OCI-LY1 (cell line): ENCODE measurements around the gene GOLPH3.
"Not testable (repeated sequence)": the region's sequence is repeated elsewhere in the genome, so short reads cannot be mapped to it uniquely, and the experiment has no call there.

Experiments used
- H2AFZ ChIP-seq: fragments of 200-600 bp; sonication (generic), shearing (Covaris generic); 2 replicates; pipeline ENCODE4 v1.6.0; 2014; ENCODE audit warnings: antibody characterized with exemption, mild to moderate bottlenecking, low read length
- H3F3A ChIP-seq: fragments of 200-600 bp; sonication (generic), shearing (Covaris generic); 2 replicates; pipeline ENCODE4 v1.6.0; 2014; ENCODE audit warnings: mild to moderate bottlenecking, antibody characterized with exemption, low read length, moderate library complexity; ENCODE audit not compliant: insufficient read depth
- H3K27ac ChIP-seq: fragments of 200-600 bp; sonication (generic); 2 replicates; pipeline ENCODE4 v1.5.1; 2014; ENCODE audit warnings: low read length, mixed run types, mild to moderate bottlenecking, low read depth; ENCODE audit not compliant: poor library complexity, severe bottlenecking
- H3K27me3 ChIP-seq: fragments of 200-600 bp; sonication (generic); 2 replicates; pipeline ENCODE4 v1.6.0; 2014; ENCODE audit warnings: antibody characterized with exemption, mild to moderate bottlenecking, low read length, moderate library complexity; ENCODE audit not compliant: insufficient read depth
- H3K36me3 ChIP-seq: fragments of 200-600 bp; sonication (generic); 2 replicates; pipeline ENCODE4 v1.6.1; 2014; ENCODE audit warnings: mild to moderate bottlenecking, antibody characterized with exemption, low read length, moderate library complexity, mixed read lengths; ENCODE audit not compliant: insufficient read depth
- H3K4me1 ChIP-seq: fragments of 200-600 bp; sonication (generic); 2 replicates; pipeline ENCODE4 v1.5.1; 2014; ENCODE audit warnings: mild to moderate bottlenecking, low read length, moderate library complexity; ENCODE audit not compliant: insufficient read depth, severe bottlenecking
- H3K4me2 ChIP-seq: fragments of 200-600 bp; sonication (generic), shearing (Covaris generic); 2 replicates; pipeline ENCODE4 v1.6.1; 2014; ENCODE audit warnings: low read length
- H3K4me3 ChIP-seq: fragments of 200-600 bp; sonication (generic); 2 replicates; pipeline ENCODE4 v1.5.1; 2014; ENCODE audit warnings: low read length, low read depth, mild to moderate bottlenecking, mixed read lengths; ENCODE audit not compliant: poor library complexity, severe bottlenecking
- H3K79me2 ChIP-seq: fragments of 200-600 bp; shearing (Covaris generic); 2 replicates; pipeline ENCODE4 v1.6.1; 2016; ENCODE audit warnings: mixed run types, low read length, mixed read lengths; ENCODE audit not compliant: insufficient read depth
- H3K9ac ChIP-seq: fragments of 200-600 bp; sonication (generic), shearing (Covaris generic); 2 replicates; pipeline ENCODE4 v1.6.1; 2014; ENCODE audit warnings: mild to moderate bottlenecking, low read length, mixed read lengths
- H3K9me2 ChIP-seq: fragments of 200-600 bp; sonication (generic), shearing (Covaris generic); 2 replicates; pipeline ENCODE4 v1.6.1; 2014; ENCODE audit warnings: low read depth, mild to moderate bottlenecking, low read length, mixed read lengths
- H3K9me3 ChIP-seq: fragments of 200-600 bp; shearing (Covaris generic); 2 replicates; pipeline ENCODE4 v1.6.1; 2014; ENCODE audit warnings: low read length, mixed read lengths
- H4K20me1 ChIP-seq: fragments of 200-600 bp; sonication (generic), shearing (Covaris generic); 2 replicates; pipeline ENCODE4 v1.6.0; 2016; ENCODE audit warnings: mild to moderate bottlenecking, low read length; ENCODE audit not compliant: insufficient read depth
- CTCF ChIP-seq: fragments of 200-600 bp; sonication (generic), shearing (Covaris generic); IDR thresholded peaks from 2 replicates; pipeline ENCODE4 v1.5.1; 2017; ENCODE audit warnings: mild to moderate bottlenecking, antibody characterized with exemption, low read length, moderate library complexity, mixed read lengths
- EZH2 ChIP-seq: fragments of 200-600 bp; sonication (generic), shearing (Covaris generic); IDR thresholded peaks from 2 replicates; pipeline ENCODE4 v1.8.0; 2017; ENCODE audit warnings: borderline replicate concordance, mixed run types, mild to moderate bottlenecking, antibody characterized with exemption, low read length, moderate library complexity, mixed read lengths

GOLPH3 gene

GRCh38 chr5:32174011-32174870 is at the start of gene GOLPH3:
Gene GOLPH3, minus strand, starts transcription at chr5:32174319. Its CDS starts 285 bp downstream, at chr5:32174034.
- Histone ChIP-seq H4K20me1 (no peaks in the 10 kb centered on the region), H3K79me2 (peaks cover 43% of the 10 kb centered on the region), H3K9me3 (no peaks in the 10 kb centered on the region)

GRCh38 chr5:32222723-32223470 is 48.8 kb upstream of the GOLPH3 start:
- Histone ChIP-seq H3K36me3 (peaks cover 10% of the 10 kb centered on the region; the same call in 1 of the 2 replicates), H3K4me2 (no peak overlapping the region), H3K9ac (no peak overlapping the region), H3K4me3 (no peak overlapping the region), H3K79me2 (no peaks in the 10 kb centered on the region), H3K27me3 (no peaks in the 10 kb centered on the region), H4K20me1 (no peaks in the 10 kb centered on the region), H3K27ac (no peak overlapping the region), H2AFZ (no peak overlapping the region), H3F3A (no peaks in the 10 kb centered on the region), H3K9me3 (no peaks in the 10 kb centered on the region), H3K9me2 (no peaks in the 10 kb centered on the region), H3K4me1 (peaks cover 12% of the 10 kb centered on the region)
- no peak for TF ChIP-seq CTCF
- TF ChIP-seq EZH2, result no peak

More at GRCh38 chr5:32174011-32174870, at the start of gene GOLPH3:
- Histone ChIP-seq H3K4me1 (peaks cover 29% of the 10 kb centered on the region), H2AFZ (peak within 1 kb of the TSS; percentile 51), H3K9ac (peak within 1 kb of the TSS; percentile 95), H3K4me3 (peak within 1 kb of the TSS; percentile 93), H3K9me2 (no peaks in the 10 kb centered on the region), H3K27me3 (no peaks in the 10 kb centered on the region; the same call in 1 of the 2 replicates), H3K4me2 (peak within 1 kb of the TSS; percentile 89), H3K36me3 (peaks cover 29% of the 10 kb centered on the region), H3F3A (no peaks in the 10 kb centered on the region), H3K27ac (peak within 1 kb of the TSS; percentile 77)
- no peak for TF ChIP-seq CTCF
- TF ChIP-seq EZH2, result no peak

GRCh38 chr5:32217886-32218396 is 43.8 kb upstream of the GOLPH3 start:
- Histone ChIP-seq H3K36me3 (no peaks in the 10 kb centered on the region), H2AFZ (peak overlapping the region; percentile 9; the same call in 1 of the 2 replicates), H3K9me2 (no peaks in the 10 kb centered on the region), H4K20me1 (no peaks in the 10 kb centered on the region), H3K4me2 (peak overlapping the region; percentile 44), H3K9ac (peak overlapping the region; percentile 40), H3K9me3 (no peaks in the 10 kb centered on the region), H3K27ac (peak overlapping the region; percentile 91), H3K27me3 (no peaks in the 10 kb centered on the region), H3F3A (no peaks in the 10 kb centered on the region), H3K4me3 (no peak overlapping the region), H3K79me2 (no peaks in the 10 kb centered on the region), H3K4me1 (peaks cover 34% of the 10 kb centered on the region)
- no peak for TF ChIP-seq CTCF
- no peak for TF ChIP-seq EZH2

GRCh38 chr5:32214344-32214743 is 40.2 kb upstream of the GOLPH3 start:
- H3K9me2 ChIP-seq, H4K20me1 ChIP-seq, H2AFZ ChIP-seq, H3K9me3 ChIP-seq, H3K79me2 ChIP-seq, H3K4me2 ChIP-seq, H3K27ac ChIP-seq, H3K9ac ChIP-seq, H3K36me3 ChIP-seq, H3F3A ChIP-seq, H3K27me3 ChIP-seq, H3K4me3 ChIP-seq: not testable (repeated sequence)
- peaks cover 51% of the 10 kb centered on the region for H3K4me1 ChIP-seq
